ENCODE results near the gene NNT. TPM values are rescaled to one million over a fixed set of nuclear protein-coding genes. Genes with fewer than 3 reads are reported as not detected.

Gene NNT
- total RNA-seq, 2 donors from 2014 or later, result 25.1 to 30.1 TPM

DNA sequence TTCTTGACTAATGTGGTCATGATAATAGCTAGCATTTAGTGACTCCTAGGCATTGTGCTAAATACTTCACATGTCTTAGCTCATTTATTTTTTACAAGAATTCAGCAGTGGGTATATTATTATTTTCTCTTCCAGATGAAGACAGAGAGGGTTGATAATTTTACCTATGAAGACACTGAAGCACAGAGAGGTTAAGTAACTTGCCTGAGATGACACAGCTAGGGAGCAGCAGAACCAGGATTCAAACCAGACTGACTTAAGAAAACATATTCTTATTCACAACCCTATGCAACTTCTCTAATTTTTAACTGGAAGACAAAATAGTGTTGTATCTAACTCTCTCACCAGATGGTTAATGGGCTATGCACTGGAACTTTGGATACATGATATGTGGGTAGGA lies 44.8 kb downstream of the NNT start:
- H3K27me3 ChIP-seq, result no peaks in the 10 kb centered on the region
- no peak overlapping the region for H3K27ac ChIP-seq
- H3K4me1 ChIP-seq, result no peaks in the 10 kb centered on the region
- TF ChIP-seq POLR2A (IDR thresholded peaks at IDR 0.05), result no peak
- TF ChIP-seq, protein P1, sequence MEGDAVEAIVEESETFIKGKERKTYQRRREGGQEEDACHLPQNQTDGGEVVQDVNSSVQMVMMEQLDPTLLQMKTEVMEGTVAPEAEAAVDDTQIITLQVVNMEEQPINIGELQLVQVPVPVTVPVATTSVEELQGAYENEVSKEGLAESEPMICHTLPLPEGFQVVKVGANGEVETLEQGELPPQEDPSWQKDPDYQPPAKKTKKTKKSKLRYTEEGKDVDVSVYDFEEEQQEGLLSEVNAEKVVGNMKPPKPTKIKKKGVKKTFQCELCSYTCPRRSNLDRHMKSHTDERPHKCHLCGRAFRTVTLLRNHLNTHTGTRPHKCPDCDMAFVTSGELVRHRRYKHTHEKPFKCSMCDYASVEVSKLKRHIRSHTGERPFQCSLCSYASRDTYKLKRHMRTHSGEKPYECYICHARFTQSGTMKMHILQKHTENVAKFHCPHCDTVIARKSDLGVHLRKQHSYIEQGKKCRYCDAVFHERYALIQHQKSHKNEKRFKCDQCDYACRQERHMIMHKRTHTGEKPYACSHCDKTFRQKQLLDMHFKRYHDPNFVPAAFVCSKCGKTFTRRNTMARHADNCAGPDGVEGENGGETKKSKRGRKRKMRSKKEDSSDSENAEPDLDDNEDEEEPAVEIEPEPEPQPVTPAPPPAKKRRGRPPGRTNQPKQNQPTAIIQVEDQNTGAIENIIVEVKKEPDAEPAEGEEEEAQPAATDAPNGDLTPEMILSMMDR (IDR thresholded peaks at IDR 0.05), result no peak
- peaks cover 0 to 16% of the 10 kb centered on the region in 2 donors for H3K36me3 ChIP-seq (replicated peaks in 1 of 2; ENCODE audit: insufficient read depth in 1 of 2, low read depth in 2 of 2)
- DNase-seq (no peak), ATAC-seq (no peak)
- H3K9me3 ChIP-seq, result no peaks in the 10 kb centered on the region
- intact Hi-C loops (cut with DNase I), result no loop called here
- H3K4me3 ChIP-seq, result no peak overlapping the region

DNA sequence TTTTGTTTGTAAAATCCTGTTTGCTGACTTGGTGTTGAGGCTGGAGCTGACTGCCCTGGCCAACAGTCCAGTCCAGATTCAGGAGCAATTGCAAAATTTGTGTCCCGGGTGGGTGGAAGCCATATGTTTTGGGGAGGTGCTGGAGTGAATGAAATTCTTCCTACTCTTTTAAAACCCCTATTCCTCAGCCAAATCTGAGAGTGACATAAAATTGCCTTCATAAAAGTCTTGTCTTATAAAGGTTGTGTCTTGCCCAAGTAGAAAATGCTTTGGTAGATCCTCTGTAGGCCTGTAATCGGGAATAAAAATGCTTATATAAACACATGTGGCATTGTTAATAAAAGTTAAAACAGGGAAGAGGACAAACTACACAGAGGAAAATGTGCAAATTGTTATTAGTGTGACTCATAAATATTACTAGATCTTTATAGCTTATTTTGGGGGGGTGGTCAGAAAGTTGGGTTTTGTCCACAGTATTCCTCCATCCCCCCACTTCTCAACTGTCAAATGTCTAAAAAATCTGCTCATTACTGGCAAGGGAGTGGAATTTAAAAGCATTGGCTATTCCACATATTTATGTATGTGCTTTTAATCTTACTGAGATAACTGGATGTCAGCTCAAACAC lies 45.6 kb downstream of the NNT start:
- Histone ChIP-seq H3K9me3 (no peaks in the 10 kb centered on the region), H3K27me3 (no peaks in the 10 kb centered on the region), H3K4me3 (no peak overlapping the region), H3K27ac (no peak overlapping the region), H3K4me1 (no peaks in the 10 kb centered on the region), H3K36me3 (replicated peaks in 1 of 2; ENCODE audit: insufficient read depth in 1 of 2, low read depth in 2 of 2) (peaks cover 0 to 18% of the 10 kb centered on the region in 2 donors)
- 83 to 85% methylated on average over 2 of the region's 2 CpGs for WGBS, 2 donors
- no peak for DNase-seq
- ATAC-seq, result no peak
- TF ChIP-seq POLR2A (IDR thresholded peaks at IDR 0.05), result no peak
- TF ChIP-seq, protein P1 (IDR thresholded peaks at IDR 0.05), result no peak
- intact Hi-C loops (cut with DNase I), result no loop called here

GRCh38 chr5:43649256-43649655 lies 46.3 kb downstream of the NNT start:
- ATAC-seq, result no peak
- 54 to 72% methylated on average over 2 of the region's 2 CpGs for WGBS, 2 donors
- Histone ChIP-seq H3K27ac (no peak overlapping the region), H3K9me3 (no peaks in the 10 kb centered on the region), H3K4me3 (no peak overlapping the region), H3K27me3 (no peaks in the 10 kb centered on the region), H3K36me3 (replicated peaks in 1 of 2; ENCODE audit: insufficient read depth in 1 of 2, low read depth in 2 of 2) (peaks cover 0 to 18% of the 10 kb centered on the region in 2 donors), H3K4me1 (no peaks in the 10 kb centered on the region)
- DNase-seq, result no peak
- intact Hi-C loops (cut with DNase I), result no loop called here
- no peak for TF ChIP-seq POLR2A (IDR thresholded peaks at IDR 0.05)
- TF ChIP-seq, protein P1 (IDR thresholded peaks at IDR 0.05), result no peak

- H3K27me3 ChIP-seq, result no peaks in the 10 kb centered on the region
- H3K4me3 ChIP-seq, result no peak overlapping the region
- no peaks in the 10 kb centered on the region for H3K4me1 ChIP-seq
- TF ChIP-seq, protein P1 (IDR thresholded peaks at IDR 0.05), result no peak
- no peak for TF ChIP-seq POLR2A (IDR thresholded peaks at IDR 0.05)
- intact Hi-C loops (cut with DNase I), result no loop called here
- WGBS, 2 donors, result 94 to 97% methylated on average over 6 of the region's 6 CpGs
- ATAC-seq (no peak), DNase-seq (no peak)
- no peak overlapping the region for H3K27ac ChIP-seq
- no peaks in the 10 kb centered on the region for H3K9me3 ChIP-seq
- peaks cover 5 to 27% of the 10 kb centered on the region in 2 donors for H3K36me3 ChIP-seq (replicated peaks in 1 of 2; ENCODE audit: insufficient read depth in 1 of 2, low read depth in 2 of 2)
Measured at GRCh38 chr5:43652537-43653302, 49.7 kb downstream of the NNT start.
